Measurements from ENCODE around the gene MYRIP.

GRCh38 chr3:39849992-39850715, 40.7 kb downstream of the MYRIP start:
- TF ChIP-seq CTCF (IDR thresholded peaks at IDR 0.05; ENCODE audit: low read depth, low read length, poor library complexity, severe bottlenecking) (no peak), EZH2phosphoT487 (IDR thresholded peaks at IDR 0.05; ENCODE audit: borderline replicate concordance, low read length) (no peak)

All from DOHH2 (cell line).